Astrocyte of the cerebellum (primary cell): ENCODE results near the gene HLA-DPB1.
A peak's percentile ranks its signal among the peaks of the same experiment; 100 is the strongest.

ENCODE experiments used
- DNase-seq: peaks from one replicate; pipeline ENCODE4 v3.0.0-alpha.2; 2011; ENCODE audit warnings: low read depth
- H3K4me3 ChIP-seq: 2 replicates; pipeline ENCODE4 v1.5.1; 2011; ENCODE audit warnings: mild to moderate bottlenecking, low read depth, low read length, moderate library complexity
- in situ Hi-C: cut with HindIII; loops from 2 replicates; pipeline ENCODE4 v1.10.0; 2017; ENCODE audit warnings: low sequenced_read_pairs
- TF ChIP-seq, protein P1 (sequence below): IDR thresholded peaks from 2 replicates; pipeline ENCODE4 v1.5.1; 2012; ENCODE audit warnings: low read length, low read depth, moderate library complexity, mild to moderate bottlenecking; ENCODE audit errors: missing control alignments

The HLA-DPB1 gene

DNA sequence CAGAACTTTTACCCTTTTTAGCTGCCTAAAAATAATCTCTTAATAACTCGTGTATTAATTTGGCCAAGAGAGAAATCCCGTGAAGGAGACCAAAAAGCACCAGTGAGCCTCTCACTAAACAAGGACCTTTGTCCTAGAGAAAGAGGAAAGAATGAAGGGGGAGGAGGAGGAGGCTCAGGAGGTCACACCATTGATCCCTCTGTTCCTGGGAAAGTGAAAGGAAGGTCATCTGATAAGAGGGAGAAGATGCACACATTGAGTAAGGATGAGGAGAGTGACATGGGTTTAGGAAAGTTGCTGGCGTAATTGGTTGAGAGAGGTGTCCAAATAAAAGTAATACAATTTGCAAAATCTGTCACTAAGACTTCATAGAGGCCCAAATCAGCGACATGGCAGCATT lies 49.2 kb downstream of the HLA-DPB1 start:
- TF ChIP-seq, protein P1, sequence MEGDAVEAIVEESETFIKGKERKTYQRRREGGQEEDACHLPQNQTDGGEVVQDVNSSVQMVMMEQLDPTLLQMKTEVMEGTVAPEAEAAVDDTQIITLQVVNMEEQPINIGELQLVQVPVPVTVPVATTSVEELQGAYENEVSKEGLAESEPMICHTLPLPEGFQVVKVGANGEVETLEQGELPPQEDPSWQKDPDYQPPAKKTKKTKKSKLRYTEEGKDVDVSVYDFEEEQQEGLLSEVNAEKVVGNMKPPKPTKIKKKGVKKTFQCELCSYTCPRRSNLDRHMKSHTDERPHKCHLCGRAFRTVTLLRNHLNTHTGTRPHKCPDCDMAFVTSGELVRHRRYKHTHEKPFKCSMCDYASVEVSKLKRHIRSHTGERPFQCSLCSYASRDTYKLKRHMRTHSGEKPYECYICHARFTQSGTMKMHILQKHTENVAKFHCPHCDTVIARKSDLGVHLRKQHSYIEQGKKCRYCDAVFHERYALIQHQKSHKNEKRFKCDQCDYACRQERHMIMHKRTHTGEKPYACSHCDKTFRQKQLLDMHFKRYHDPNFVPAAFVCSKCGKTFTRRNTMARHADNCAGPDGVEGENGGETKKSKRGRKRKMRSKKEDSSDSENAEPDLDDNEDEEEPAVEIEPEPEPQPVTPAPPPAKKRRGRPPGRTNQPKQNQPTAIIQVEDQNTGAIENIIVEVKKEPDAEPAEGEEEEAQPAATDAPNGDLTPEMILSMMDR: no peak
- in situ Hi-C loops: no loop called here
- no peak for DNase-seq
- no peak overlapping the region for H3K4me3 ChIP-seq

- TF ChIP-seq, protein P1: peak; percentile 34
- in situ Hi-C loops: no loop called here
- no peak for DNase-seq
Measured at GRCh38 chr6:33126101-33126714, 50.4 kb downstream of the HLA-DPB1 start.

GRCh38 chr6:33128318-33128717 lies 52.5 kb downstream of the HLA-DPB1 start:
- no peak for DNase-seq
- TF ChIP-seq, protein P1: no peak
- no peak overlapping the region for H3K4me3 ChIP-seq
- in situ Hi-C loops: no loop called here

More at GRCh38 chr6:33126101-33126714, 50.4 kb downstream of the HLA-DPB1 start:
- no peak overlapping the region for H3K4me3 ChIP-seq

DNA sequence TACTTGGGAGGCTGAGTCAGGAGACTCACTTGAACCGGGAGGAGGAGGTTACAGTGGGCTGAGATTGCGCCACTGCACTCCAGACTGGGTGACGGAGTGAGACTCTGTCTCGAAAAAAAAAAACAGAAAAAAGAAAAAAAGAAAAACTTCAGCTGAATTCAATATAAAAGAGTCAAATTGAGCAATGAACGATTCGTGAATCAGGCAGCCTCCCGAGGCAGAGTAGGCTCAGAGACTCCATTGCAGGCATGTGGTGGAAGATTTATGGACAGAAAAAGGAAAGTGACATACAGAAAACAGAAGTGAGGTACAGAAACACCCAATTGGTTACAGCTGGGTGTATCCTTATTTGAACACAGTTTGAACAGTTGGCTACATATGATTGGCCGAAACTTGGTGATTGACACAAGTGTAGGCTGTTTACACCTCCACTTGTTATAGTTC lies 56.3 kb downstream of the HLA-DPB1 start:
- no peak for DNase-seq
- TF ChIP-seq, protein P1: no peak
- H3K4me3 ChIP-seq: no peak overlapping the region
- in situ Hi-C loops: no loop called here

DNA sequence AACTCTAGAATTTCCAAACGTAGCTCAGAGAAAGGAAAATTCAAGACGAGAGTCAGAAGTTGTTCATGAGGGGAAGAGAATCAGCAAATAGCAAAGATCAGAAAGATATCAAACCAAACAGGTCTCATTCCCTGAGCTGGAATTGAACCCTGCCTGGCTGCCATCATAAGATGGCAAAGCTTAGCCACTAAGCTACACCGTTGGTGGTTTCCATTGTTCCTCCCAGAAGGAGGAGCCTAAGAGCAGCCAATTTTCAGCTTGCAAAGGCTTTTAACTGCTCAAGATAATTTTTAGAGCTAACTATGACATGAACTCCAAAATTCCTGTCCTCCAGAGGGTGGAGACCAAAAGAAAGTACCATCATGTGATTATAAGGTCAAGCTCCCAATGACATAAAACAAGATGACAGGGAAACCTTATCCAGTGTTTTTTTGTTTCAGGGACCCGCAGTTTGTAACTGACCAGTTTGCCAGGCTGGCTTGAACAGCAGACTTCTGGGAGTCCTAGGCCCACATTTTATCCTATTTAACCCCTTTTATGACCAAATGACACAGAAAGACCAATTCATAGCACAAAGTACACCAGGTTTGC lies 60.6 kb downstream of the HLA-DPB1 start:
- in situ Hi-C loops: no loop called here
- TF ChIP-seq, protein P1: no peak
- no peak overlapping the region for H3K4me3 ChIP-seq
- DNase-seq: no peak
